Measurements from ENCODE around the gene PSMB5.

The PSMB5 gene
- long read RNA-seq, donor 1, transcript PSMB5-206 (3 exons, 444 nt) = minor isoform, 5 of 274 reads
- long read RNA-seq, donor 1, transcript PSMB5-202 (3 exons, 1,294 nt) = major isoform, 189 of 274 reads
- long read RNA-seq, donor 1, partial matches to known transcripts = 67 of 274 reads
- long read RNA-seq, donor 1, other reads (novel, unspliced or antisense) = 10 of 274 reads
- long read RNA-seq, donor 2, transcript PSMB5-202 (3 exons, 1,294 nt) = major isoform, 94 of 143 reads
- long read RNA-seq, donor 2, transcript PSMB5-206 (3 exons, 444 nt) = minor isoform, 5 of 143 reads
- long read RNA-seq, donor 2, partial matches to known transcripts = 43 of 143 reads
- long read RNA-seq, donor 2, other reads (novel, unspliced or antisense) = 0 of 143 reads
- long read RNA-seq, donor 3, transcript PSMB5-202 (3 exons, 1,294 nt) = major isoform, 62 of 114 reads
- long read RNA-seq, donor 3, partial matches to known transcripts = 45 of 114 reads
- long read RNA-seq, donor 3, other reads (novel, unspliced or antisense) = 0 of 114 reads
- long read RNA-seq, donor 4, transcript PSMB5-202 (3 exons, 1,294 nt) = major isoform, 135 of 193 reads
- long read RNA-seq, donor 4, partial matches to known transcripts = 46 of 193 reads
- long read RNA-seq, donor 4, other reads (novel, unspliced or antisense) = 8 of 193 reads
- long read RNA-seq, donor 5, transcript PSMB5-202 (3 exons, 1,294 nt) = major isoform, 141 of 201 reads
- long read RNA-seq, donor 5, transcript PSMB5-206 (3 exons, 444 nt) = minor isoform, 6 of 201 reads
- long read RNA-seq, donor 5, partial matches to known transcripts = 49 of 201 reads
- long read RNA-seq, donor 5, other reads (novel, unspliced or antisense) = 0 of 201 reads
- long read RNA-seq, donor 6, transcript PSMB5-202 (3 exons, 1,294 nt) = major isoform, 99 of 153 reads
- long read RNA-seq, donor 6, partial matches to known transcripts = 53 of 153 reads
- long read RNA-seq, donor 6, other reads (novel, unspliced or antisense) = 0 of 153 reads
- long read RNA-seq, donor 7 = 0 reads
- long read RNA-seq, donor 8, transcript PSMB5-202 (3 exons, 1,294 nt) = major isoform, 111 of 164 reads
- long read RNA-seq, donor 8, partial matches to known transcripts = 48 of 164 reads
- long read RNA-seq, donor 8, other reads (novel, unspliced or antisense) = 0 of 164 reads

- DNase-seq = peak; percentile 92
Measured at GRCh38 chr14:23034498-23035302, at the start of gene PSMB5. Gene PSMB5 (minus strand): TSS chr14:23034900. CDS start chr14:23034881, 19 bp downstream.

GRCh38 chr14:23080474-23080873, 45.8 kb upstream of the PSMB5 start:
- no peak for DNase-seq

- DNase-seq = no peak
Measured at GRCh38 chr14:23079716-23080115, 45.0 kb upstream of the PSMB5 start.

DNA sequence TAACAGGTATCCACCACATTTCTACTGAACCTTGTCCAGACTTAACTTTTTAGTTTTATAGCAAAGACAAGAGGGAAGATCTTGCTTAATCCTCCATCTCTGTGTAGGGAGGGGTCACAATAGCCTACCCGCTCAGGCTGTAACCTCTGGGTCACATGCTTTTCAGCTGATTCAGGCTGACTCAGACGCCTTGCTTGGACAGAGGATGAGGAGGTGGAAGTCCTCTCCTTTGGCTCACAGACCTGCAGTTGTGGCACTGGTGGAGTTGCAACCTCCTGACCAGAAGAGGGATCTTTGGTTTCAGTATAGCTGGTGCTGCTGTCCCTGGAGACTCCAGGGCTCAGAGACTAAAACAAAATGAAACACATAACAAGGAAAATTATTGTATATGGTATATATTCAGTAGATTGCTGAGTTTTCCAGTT, 44.0 kb upstream of the PSMB5 start:
- no peak for DNase-seq

DNA sequence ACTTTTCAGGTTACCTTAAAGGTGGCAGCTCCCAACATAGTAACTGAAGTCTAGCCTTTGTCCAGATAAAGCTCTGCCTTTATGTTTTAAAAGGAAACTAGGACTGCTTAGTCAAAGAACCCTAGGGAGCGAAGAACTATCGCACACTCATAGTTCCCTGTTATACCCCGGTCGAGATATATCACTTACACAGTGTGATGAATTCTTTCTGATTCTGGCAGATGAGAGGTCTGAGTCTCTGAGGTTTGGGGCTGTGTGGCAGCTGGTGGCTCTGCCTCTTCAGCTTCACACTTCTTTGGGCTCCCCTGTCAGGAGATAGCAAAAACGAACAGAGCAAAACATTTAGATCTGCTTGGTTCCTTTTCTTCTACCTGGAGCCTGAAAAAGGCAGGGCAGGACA, 43.3 kb upstream of the PSMB5 start:
- DNase-seq = no peak

- DNase-seq = no peak
Measured at GRCh38 chr14:23076785-23077408, 42.2 kb upstream of the PSMB5 start.

GRCh38 chr14:23074906-23075305, 40.2 kb upstream of the PSMB5 start:
- DNase-seq = no peak

DNA sequence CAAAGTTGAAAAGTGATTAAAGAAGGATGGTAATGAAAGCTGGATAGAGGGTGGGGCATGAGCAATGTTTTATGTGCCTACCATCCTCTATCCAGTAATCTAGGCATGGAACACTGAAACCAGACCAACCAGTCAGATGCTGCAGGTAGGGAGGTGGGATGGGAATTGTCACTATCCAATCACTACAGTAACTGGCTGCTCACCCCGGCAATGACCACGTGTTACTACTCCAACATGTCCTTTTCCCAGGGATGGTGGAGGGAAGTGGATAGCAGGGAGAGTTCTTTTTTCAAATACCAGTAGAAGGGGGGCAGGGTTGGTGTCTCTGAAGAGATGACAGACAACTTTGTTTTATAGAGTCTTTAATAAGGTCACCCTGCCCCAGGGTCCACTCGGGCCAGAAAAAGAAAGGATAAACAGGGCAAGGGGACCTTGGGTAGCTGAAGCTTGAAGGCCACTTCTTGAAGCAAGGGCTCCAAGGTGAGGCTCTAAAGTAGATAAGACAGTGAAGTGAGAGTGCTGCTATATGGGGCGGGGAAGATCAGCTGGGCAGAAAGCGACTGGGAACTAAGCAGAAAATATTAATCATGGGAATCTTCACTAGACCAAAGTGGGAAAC, 37.3 kb upstream of the PSMB5 start:
- no peak for DNase-seq

DNA sequence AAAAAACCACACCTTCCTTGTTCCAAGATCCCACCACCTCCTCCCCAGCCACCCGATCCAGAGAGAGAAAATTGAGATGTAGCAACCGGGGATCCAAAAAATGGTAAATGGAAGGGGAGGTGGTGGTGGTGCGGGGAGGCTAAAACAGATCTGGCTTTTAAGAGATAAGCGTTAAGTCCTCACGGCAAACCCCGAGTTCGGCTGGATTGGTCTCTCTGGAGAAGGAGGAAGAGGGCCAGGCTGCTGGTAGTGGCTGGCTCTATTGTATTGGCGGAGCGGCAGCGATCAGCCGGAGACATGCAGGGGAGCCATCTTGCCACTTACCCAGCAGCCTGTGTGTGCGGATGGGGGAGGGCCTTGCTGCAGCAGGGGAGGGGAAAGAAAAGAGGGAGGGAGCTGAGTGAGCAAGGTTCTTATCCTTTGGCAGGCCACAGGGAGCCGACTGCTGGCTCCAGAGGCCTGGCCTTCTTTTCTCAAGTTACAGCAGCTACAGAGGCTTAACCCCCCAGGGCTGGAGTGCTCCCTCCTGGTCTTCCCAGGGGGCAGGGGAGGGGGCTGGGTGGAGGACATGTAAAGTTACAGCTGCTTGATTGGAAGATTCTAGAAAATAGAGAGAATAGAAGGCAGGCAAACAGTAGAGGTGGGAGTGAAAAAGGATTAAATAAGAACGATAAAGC, 36.7 kb upstream of the PSMB5 start:
- DNase-seq = peak; percentile 72

DNA sequence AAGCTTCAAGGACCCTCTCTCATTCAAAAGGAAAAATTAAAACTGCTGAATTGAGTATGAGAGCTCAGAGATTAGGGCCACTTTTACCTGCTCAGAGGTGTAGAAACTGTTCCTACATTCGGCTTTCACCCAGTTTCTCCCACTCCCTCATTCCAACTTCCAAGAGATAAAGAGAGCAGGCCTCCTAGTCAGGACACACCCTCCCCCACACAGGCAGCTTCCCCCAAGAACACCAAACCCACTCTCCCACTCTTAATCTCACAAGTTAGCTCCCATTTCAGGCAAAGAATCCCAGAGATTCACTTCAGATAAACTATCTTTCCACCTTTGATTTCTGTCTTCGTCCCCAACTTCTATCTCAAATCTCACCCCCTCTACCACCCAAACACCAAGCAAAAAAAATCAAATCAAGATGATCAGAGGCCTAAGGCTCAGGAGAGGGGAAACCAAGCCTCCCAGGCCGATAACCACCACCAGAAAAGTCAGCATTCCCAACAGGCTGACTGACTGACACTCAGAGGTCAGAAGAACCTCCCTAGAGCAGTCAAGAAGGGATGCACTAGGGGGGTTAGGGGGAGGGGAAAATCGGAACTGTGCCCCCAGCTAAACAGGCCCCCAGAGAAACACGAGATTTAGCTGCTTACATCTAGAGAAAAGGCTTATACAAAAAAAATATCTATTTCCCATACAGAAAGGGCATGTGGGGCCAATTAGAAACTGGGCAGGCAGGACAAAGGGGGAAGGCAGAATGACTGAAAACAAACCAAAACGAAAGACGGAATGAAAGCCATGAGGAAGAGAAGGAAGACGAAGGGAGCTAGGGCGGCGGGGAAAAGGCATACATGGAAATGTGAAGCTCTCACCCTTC, 35.8 kb upstream of the PSMB5 start:
- no peak for DNase-seq

DNA sequence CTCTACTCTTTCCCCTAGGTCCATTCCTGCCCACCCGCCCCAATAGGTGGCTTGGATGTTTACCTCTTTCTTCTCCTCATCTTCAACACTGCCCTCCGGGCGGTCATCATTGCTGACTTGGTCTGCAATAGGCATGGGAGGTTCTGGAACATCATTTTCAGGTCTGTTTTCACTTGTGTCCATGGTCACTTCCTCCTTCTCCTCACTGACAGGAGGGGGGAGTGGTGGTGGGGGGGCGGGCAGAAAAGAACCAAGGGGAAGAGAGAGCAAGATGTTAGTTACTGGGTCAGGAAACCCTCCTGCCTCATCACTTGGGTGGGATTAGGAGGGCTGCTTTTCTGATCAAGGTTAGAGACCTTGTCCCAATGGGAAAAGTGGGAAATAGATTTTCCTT, 34.7 kb upstream of the PSMB5 start:
- DNase-seq = no peak

- peak; percentile 73 for DNase-seq
Measured at GRCh38 chr14:23068789-23069412, 34.2 kb upstream of the PSMB5 start.

- no peak for DNase-seq
Measured at GRCh38 chr14:23067847-23068788, 33.4 kb upstream of the PSMB5 start.

DNA sequence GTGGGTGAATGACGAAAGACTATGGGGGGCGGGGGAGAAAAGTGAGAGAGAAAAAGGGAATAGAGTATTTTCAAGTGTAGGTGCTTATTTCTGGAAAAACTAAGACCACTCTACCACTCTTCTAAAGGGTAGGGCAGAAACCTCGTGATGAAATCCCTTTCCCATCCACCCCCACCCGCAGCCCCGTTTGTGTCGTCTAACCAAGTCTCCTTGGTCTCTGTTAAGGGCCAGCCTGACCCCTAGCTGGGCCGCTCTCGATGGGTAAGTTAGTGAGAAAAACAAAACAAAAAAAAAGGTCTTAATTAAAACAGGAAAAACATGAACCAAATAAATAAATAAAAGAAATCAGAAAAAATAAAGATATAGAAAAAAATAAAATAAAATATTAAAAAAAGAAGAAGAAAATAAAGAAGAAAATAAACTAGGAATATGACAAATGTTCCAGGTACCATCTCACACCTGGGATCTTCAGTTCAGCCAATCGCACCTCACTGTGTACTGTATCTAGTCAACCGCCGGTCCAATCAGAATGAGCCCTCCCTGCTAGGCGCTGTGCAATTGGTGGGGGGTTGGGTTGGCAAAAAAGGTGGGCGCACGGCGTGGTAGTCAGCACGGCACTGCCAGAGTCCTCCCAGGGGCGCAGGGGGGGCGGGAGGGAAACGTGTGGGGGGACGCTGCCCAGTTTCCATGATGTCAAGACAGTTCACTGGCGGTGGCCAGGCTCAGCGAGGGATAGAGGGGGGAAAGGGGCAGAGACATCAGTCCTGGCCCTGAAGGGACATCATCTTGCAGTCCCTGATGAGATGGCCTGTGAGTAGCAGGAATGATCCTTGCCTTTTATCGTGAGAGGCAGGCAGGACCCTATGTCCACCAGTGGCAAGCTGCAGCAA, 32.4 kb upstream of the PSMB5 start:
- no peak for DNase-seq

DNA sequence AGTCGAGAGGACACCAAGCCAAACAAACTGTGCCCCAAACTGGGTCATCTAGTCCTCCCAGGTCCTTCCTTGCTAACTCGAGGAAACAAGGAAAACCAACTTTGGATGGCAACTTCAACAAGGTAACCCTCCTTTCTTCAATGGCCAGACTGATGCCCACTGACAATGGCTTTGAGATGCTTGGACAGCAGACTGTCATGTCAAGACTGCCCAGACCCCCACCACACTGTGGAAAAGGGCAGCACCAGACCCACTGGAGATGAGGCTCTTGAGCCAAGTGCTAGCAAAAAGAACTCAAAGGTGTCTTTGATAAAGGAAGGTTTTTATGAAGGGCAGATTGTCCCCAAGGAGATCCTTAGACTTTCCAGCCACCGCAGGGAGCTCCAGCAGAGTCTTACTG, 31.7 kb upstream of the PSMB5 start:
- no peak for DNase-seq

DNA sequence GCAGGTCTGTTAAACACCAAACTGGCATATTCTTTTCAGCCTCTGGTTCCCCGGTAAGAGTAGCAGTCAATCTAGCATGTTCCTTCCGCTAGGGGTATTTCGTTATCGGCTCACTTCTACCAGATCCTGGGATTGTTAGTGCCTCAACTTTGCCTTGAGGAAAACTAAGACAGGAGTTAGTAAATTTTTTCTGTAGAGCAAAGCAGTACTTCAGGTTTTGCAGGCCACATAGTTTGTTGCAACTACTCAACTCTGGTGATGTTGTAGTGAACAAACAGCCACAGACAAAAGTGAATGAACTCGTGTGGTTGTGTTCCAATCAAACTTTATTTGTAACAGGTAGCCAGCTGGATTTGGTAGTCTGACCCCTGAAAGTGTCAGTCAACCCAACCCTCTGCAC, 28.9 kb upstream of the PSMB5 start:
- DNase-seq = no peak

- DNase-seq = no peak
Measured at GRCh38 chr14:23062002-23062401, 27.3 kb upstream of the PSMB5 start.
